Panc1 (cell line): Measurements from ENCODE around the gene CDYL. TPM values are rescaled to one million over a fixed set of nuclear protein-coding genes. Genes with fewer than 3 reads are reported as not detected.
"Not testable (repeated sequence)": the region's sequence is repeated elsewhere in the genome, so short reads cannot be mapped to it uniquely, and the experiment has no call there.

ENCODE experiments used
- ATAC-seq: fragments of 200-7000 bp; cut with Tn5 transposase; 2 replicates; pipeline ENCODE4 v1.9.1; 2020; ENCODE audit warnings: mild to moderate bottlenecking, moderate library complexity
- BruUV-seq: library from RNA; stranded (reverse); fragments of 400-500 nt; replicated peaks from 2 replicates; lab custom pipeline; 2021; lab: Mats Ljungman, UMichigan
- CTCF ChIA-PET: fragments of 300-600 bp; sonication (Branson Sonifier 250); formaldehyde crosslinking; loops from one replicate; lab custom pipeline; 2022; ENCODE audit warnings: antibody characterized with exemption; lab: Charles Lee
- POLR2A ChIA-PET: fragments of 300-600 bp; sonication (Branson Sonifier 250); formaldehyde crosslinking; loops from one replicate; lab custom pipeline; 2022; ENCODE audit warnings: antibody characterized with exemption; lab: Charles Lee
- DNase-seq: peaks from one replicate; pipeline ENCODE4 v3.0.0-alpha.2; 2010; ENCODE audit warnings: low read depth, low spot score
- H3K27ac ChIP-seq: 2 replicates; pipeline ENCODE4 v1.5.1; 2011; ENCODE audit warnings: mild to moderate bottlenecking, low read length, inconsistent platforms
- H3K27me3 ChIP-seq: fragments of 200-500 bp; sonication (Bioruptor generic); 2 replicates; pipeline ENCODE4 v1.6.0; 2014; ENCODE audit warnings: low read length, inconsistent platforms; ENCODE audit not compliant: control insufficient read depth, insufficient read depth
- H3K36me3 ChIP-seq: fragments of 200-500 bp; sonication (Bioruptor generic); 2 replicates; pipeline ENCODE4 v1.5.1; 2014; ENCODE audit warnings: inconsistent platforms, mild to moderate bottlenecking, low read length, moderate library complexity; ENCODE audit not compliant: control insufficient read depth, insufficient read depth
- H3K4me1 ChIP-seq: 2 replicates; pipeline ENCODE4 v1.5.1; 2011; ENCODE audit warnings: inconsistent platforms, mild to moderate bottlenecking, low read length, moderate library complexity; ENCODE audit not compliant: control insufficient read depth, insufficient read depth
- H3K4me3 ChIP-seq, 2 experiments: 2 replicates each; pipeline ENCODE4 v1.5.1; 2011 to 2012; ENCODE audit warnings: low read depth in 2 of 2, low read length in 2 of 2, mild to moderate bottlenecking in 2 of 2, inconsistent platforms in 1 of 2, moderate library complexity in 1 of 2
- H3K9me3 ChIP-seq: fragments of 200-500 bp; sonication (Bioruptor generic); 2 replicates; pipeline ENCODE4 v1.5.1; 2014; ENCODE audit warnings: low read depth, mild to moderate bottlenecking, inconsistent platforms, low read length, moderate library complexity; ENCODE audit not compliant: control insufficient read depth, insufficient read depth
- CTCF ChIP-seq: fragments of 450-650 bp; IDR thresholded peaks from 2 replicates; pipeline ENCODE4 v1.5.1; 2017; ENCODE audit warnings: mild to moderate bottlenecking
- POLR2AphosphoS5 ChIP-seq: IDR thresholded peaks from 2 replicates; pipeline ENCODE4 v1.6.1; 2012; ENCODE audit warnings: mild to moderate bottlenecking, low read depth, low read length, moderate library complexity
- REST ChIP-seq, 2 experiments: IDR thresholded peaks; 2 replicates each; pipeline ENCODE4 v1.6.1; 2011 to 2012; ENCODE audit warnings: low read depth in 2 of 2, control low read depth in 1 of 2, low read length in 1 of 2, mild to moderate bottlenecking in 1 of 2, moderate library complexity in 1 of 2; ENCODE audit not compliant: insufficient read depth in 1 of 2
- SIN3A ChIP-seq: IDR thresholded peaks from 2 replicates; pipeline ENCODE4 v1.6.1; 2012; ENCODE audit warnings: low read depth, mild to moderate bottlenecking, low read length, moderate library complexity, borderline replicate concordance; ENCODE audit not compliant: insufficient read depth
- TCF7L2 ChIP-seq: IDR thresholded peaks from 2 replicates; pipeline ENCODE4 v1.6.1; 2011; ENCODE audit warnings: mild to moderate bottlenecking, low read depth, low read length, inconsistent platforms
- in situ Hi-C: cut with HindIII; loops from 2 replicates; pipeline ENCODE4 v1.10.0; 2016; ENCODE audit warnings: low sequenced_read_pairs, low pct_unique_long_range_greater_than_20kb
- intact Hi-C: fragments of 100-400 bp; cut with micrococcal nuclease; formaldehyde crosslinking; loops from one replicate; pipeline ENCODE4 v1.10.0; 2022; ENCODE audit not compliant: unreplicated experiment
- total RNA-seq: library from RNA; stranded (reverse); gene quantifications from one replicate; pipeline ENCODE4 v1.2.1, GENCODE V29; 2021; ENCODE audit not compliant: unreplicated experiment

CDYL gene
- total RNA-seq, 1 experiment from 2014 or later: 61.4 TPM

GRCh38 chr6:4851035-4851434 is 74.8 kb downstream of the CDYL start:
- H3K36me3 ChIP-seq: no peaks in the 10 kb centered on the region
- CTCF ChIA-PET: no interaction called here
- intact Hi-C loops (no loop called here), in situ Hi-C loops (no loop called here)
- no peak for DNase-seq
- POLR2A ChIA-PET: interaction anchor here (0.6 kb wide), 1 partner anchor 93 kb away, joined by 6 read pairs; no protein-coding TSS in a partner anchor
- no peaks in the 10 kb centered on the region for H3K27me3 ChIP-seq
- no TSS peak for BruUV-seq
- H3K4me3 ChIP-seq: no peak overlapping the region
- no peak overlapping the region for H3K27ac ChIP-seq
- ATAC-seq: no peak
- TF ChIP-seq REST (IDR thresholded peaks at IDR 0.05; ENCODE audit: insufficient read depth in 1 of 2, low read depth in 2 of 2, low read length in 1 of 2): no peak
- no peak for TF ChIP-seq SIN3A
- TF ChIP-seq TCF7L2: no peak
- peaks cover 11% of the 10 kb centered on the region; the same call in 1 of the 2 replicates for H3K4me1 ChIP-seq
- peaks cover 3% of the 10 kb centered on the region; the same call in 1 of the 2 replicates for H3K9me3 ChIP-seq

GRCh38 chr6:4852186-4852585 is 76.0 kb downstream of the CDYL start:
- ATAC-seq, H3K27ac ChIP-seq, in situ Hi-C loops, BruUV-seq, H3K36me3 ChIP-seq, H3K4me3 ChIP-seq, H3K27me3 ChIP-seq, intact Hi-C loops, CTCF ChIA-PET, POLR2A ChIA-PET, DNase-seq, H3K9me3 ChIP-seq: not testable (repeated sequence)
- H3K4me1 ChIP-seq: peaks cover 11% of the 10 kb centered on the region; the same call in 1 of the 2 replicates

GRCh38 chr6:4852938-4853337 is 76.7 kb downstream of the CDYL start:
- intact Hi-C loops: no loop called here
- Histone ChIP-seq H3K4me1 (peaks cover 11% of the 10 kb centered on the region; the same call in 1 of the 2 replicates), H3K4me3 (no peak overlapping the region), H3K27ac (no peak overlapping the region), H3K27me3 (no peaks in the 10 kb centered on the region), H3K9me3 (no peaks in the 10 kb centered on the region), H3K36me3 (no peaks in the 10 kb centered on the region)
- DNase-seq (no peak), ATAC-seq (no peak)
- no TSS peak for BruUV-seq
- ChIA-PET POLR2A (no interaction called here), CTCF (no interaction called here)
- in situ Hi-C loops: no loop called here
- TF ChIP-seq REST (IDR thresholded peaks at IDR 0.05; ENCODE audit: insufficient read depth in 1 of 2, low read depth in 2 of 2, low read length in 1 of 2): no peak
- no peak for TF ChIP-seq CTCF
- no peak for TF ChIP-seq POLR2AphosphoS5
